HepG2 (cell line): ENCODE results near the gene LSM12. TPM values are rescaled to one million over a fixed set of nuclear protein-coding genes. Genes with fewer than 3 reads are reported as not detected.

Experiments
- ATAC-seq: fragments of 200-7000 bp; cut with Tn5 transposase; 3 replicates; pipeline ENCODE4 v1.9.1; 2020; ENCODE audit warnings: mild to moderate bottlenecking, moderate library complexity
- BruUV-seq: library from RNA; stranded (reverse); fragments of 400-500 nt; replicated peaks from 2 replicates; lab custom pipeline; 2021; lab: Mats Ljungman, UMichigan
- CTCF ChIA-PET: fragments of 300-600 bp; formaldehyde crosslinking; extraction: SDS; loops from one replicate; lab custom pipeline; 2021; ENCODE audit warnings: low total read pairs, inconsistent platforms, low intra/inter-chr PET ratio; lab: Yijun Ruan, JAX
- POLR2A ChIA-PET: fragments of 350-600 bp; sonication (Branson Sonifier 250); formaldehyde crosslinking; loops from one replicate; lab custom pipeline; 2020; ENCODE audit warnings: antibody characterized with exemption, inconsistent platforms; lab: Yijun Ruan, JAX
- DNase-seq: peaks from one replicate; pipeline ENCODE4 v3.0.0-alpha.2; 2015; ENCODE audit warnings: low spot score
- FAIRE-seq: peaks from 3 replicates; lab custom pipeline; 2011; peaks lifted over from hg19 to GRCh38; lab: Jason Lieb, UNC
- H2AFZ ChIP-seq: one replicate; pipeline ENCODE4 v1.6.1; 2011; ENCODE audit warnings: low read length, inconsistent platforms
- H3K27ac ChIP-seq: fragments of 300-600 bp; 3 replicates; pipeline ENCODE4 v1.8.0; 2011; ENCODE audit warnings: mixed run types, mild to moderate bottlenecking, mixed read lengths, low read length, inconsistent platforms; ENCODE audit not compliant: insufficient read depth; ENCODE audit errors: extremely low read length
- H3K27me3 ChIP-seq, 2 experiments: fragments of 200-600 bp in 1 of 2; 2 replicates in 1 of 2; 3 replicates in 1 of 2; pipeline versions ENCODE4 v1.6.0 to v1.8.0; 2011; ENCODE audit warnings: low read length in 2 of 2, mild to moderate bottlenecking in 2 of 2, moderate library complexity in 2 of 2, inconsistent platforms in 1 of 2; ENCODE audit not compliant: insufficient read depth in 2 of 2, control insufficient read depth in 1 of 2
- H3K36me3 ChIP-seq, 2 experiments: fragments of 200-600 bp in 1 of 2; replicated peaks in 1 of 2; 2 replicates in 1 of 2; 3 replicates in 1 of 2; pipeline versions ENCODE4 v1.5.1 to v1.8.0; 2011; ENCODE audit warnings: low read length in 2 of 2, inconsistent platforms in 1 of 2; ENCODE audit not compliant: insufficient read depth in 2 of 2, control insufficient read depth in 1 of 2
- H3K4me1 ChIP-seq: 2 replicates; pipeline ENCODE4 v1.5.1; 2012; ENCODE audit warnings: low read length, inconsistent platforms; ENCODE audit not compliant: insufficient read depth
- H3K4me2 ChIP-seq: 2 replicates; pipeline ENCODE4 v1.6.0; 2011; ENCODE audit warnings: low read depth, low read length, inconsistent platforms
- H3K4me3 ChIP-seq, 3 experiments: fragments of 200-600 bp in 1 of 3; sonication (generic), shearing (Covaris generic) in 1 of 3; replicated peaks in 1 of 3; 2 replicates each; pipeline ENCODE4 v1.5.1; 2011 to 2016; ENCODE audit warnings: low read length in 3 of 3, inconsistent platforms in 2 of 3, low read depth in 2 of 3, mild to moderate bottlenecking in 2 of 3, control low read depth in 1 of 3, mixed read lengths in 1 of 3; ENCODE audit not compliant: insufficient read depth in 1 of 3
- H3K79me2 ChIP-seq: one replicate; pipeline ENCODE4 v1.6.1; 2011; ENCODE audit warnings: low read length, inconsistent platforms; ENCODE audit not compliant: insufficient read depth
- H3K9ac ChIP-seq: 2 replicates; pipeline ENCODE4 v1.6.0; 2011; ENCODE audit warnings: mild to moderate bottlenecking, low read depth, low read length, inconsistent platforms; ENCODE audit not compliant: insufficient read depth
- H3K9me3 ChIP-seq: 2 replicates; pipeline ENCODE4 v1.5.1; 2012; ENCODE audit warnings: mild to moderate bottlenecking, low read length
- H4K20me1 ChIP-seq: 2 replicates; pipeline ENCODE4 v1.6.0; 2011; ENCODE audit warnings: inconsistent platforms, mild to moderate bottlenecking, low read length, moderate library complexity; ENCODE audit not compliant: insufficient read depth
- BCL6 ChIP-seq: IDR thresholded peaks from 2 replicates; pipeline ENCODE4 v1.6.1; 2016; ENCODE audit warnings: missing genetic modification reagents, missing compliant biosample characterization
- BRCA1 ChIP-seq: sonication (generic); formaldehyde crosslinking; IDR thresholded peaks from 2 replicates; pipeline ENCODE4 v1.4.0; 2020; ENCODE audit warnings: missing genetic modification reagents
- FOXC1 ChIP-seq: sonication (generic); formaldehyde crosslinking; IDR thresholded peaks from 2 replicates; pipeline ENCODE4 v1.8.0; 2022; ENCODE audit warnings: mild to moderate bottlenecking, missing genetic modification reagents, borderline replicate concordance
- IKZF5 ChIP-seq: IDR thresholded peaks from 2 replicates; pipeline ENCODE4 v1.6.1; 2018; ENCODE audit warnings: missing genetic modification reagents, mild to moderate bottlenecking, missing compliant biosample characterization
- MATR3 ChIP-seq: sonication (generic); formaldehyde crosslinking; IDR thresholded peaks from 2 replicates; pipeline ENCODE4 v1.4.0; 2020; ENCODE audit warnings: missing genetic modification reagents
- MBNL3 ChIP-seq: fragments of 250-450 bp; sonication (Bioruptor Pico); conservative IDR thresholded peaks from 2 replicates; pipeline ENCODE4 v1.8.0; 2022; ENCODE audit warnings: mild to moderate bottlenecking, inconsistent platforms
- NFE2 ChIP-seq: sonication (generic); formaldehyde crosslinking; IDR thresholded peaks from 2 replicates; pipeline ENCODE4 v1.4.0; 2020; ENCODE audit warnings: missing genetic modification reagents
- NR1H2 ChIP-seq: sonication (generic); formaldehyde crosslinking; IDR thresholded peaks from 2 replicates; pipeline ENCODE4 v1.8.1; 2022; ENCODE audit warnings: low read depth, missing genetic modification reagents, borderline replicate concordance
- PHF20 ChIP-seq: sonication (generic); formaldehyde crosslinking; IDR thresholded peaks from 2 replicates; pipeline ENCODE4 v1.5.0; 2020; ENCODE audit warnings: mild to moderate bottlenecking, missing genetic modification reagents
- RBM39 ChIP-seq: fragments of 200-400 bp; formaldehyde crosslinking; IDR thresholded peaks from one replicate; pipeline ENCODE4 v1.6.1; 2018; ENCODE audit warnings: antibody characterized with exemption, mild to moderate bottlenecking, low read depth, low read length; ENCODE audit not compliant: poor library complexity, severe bottlenecking
- SMAD3 ChIP-seq: sonication (generic); formaldehyde crosslinking; IDR thresholded peaks from 2 replicates; pipeline ENCODE4 v1.4.0; 2020; ENCODE audit warnings: missing genetic modification reagents
- XBP1 ChIP-seq: sonication (generic); formaldehyde crosslinking; IDR thresholded peaks from 2 replicates; pipeline ENCODE4 v1.5.0; 2020; ENCODE audit warnings: missing genetic modification reagents
- ZHX2 ChIP-seq, 2 experiments: sonication (generic) in 1 of 2; formaldehyde crosslinking in 1 of 2; IDR thresholded peaks; 2 replicates each; pipeline versions ENCODE4 v1.6.1 to v1.9.0; 2014 to 2022; ENCODE audit warnings: antibody characterized with exemption in 1 of 2, borderline replicate concordance in 1 of 2, inconsistent platforms in 1 of 2, low read depth in 1 of 2, missing genetic modification reagents in 1 of 2
- ZNF282 ChIP-seq: fragments of 450-650 bp; IDR thresholded peaks from 2 replicates; pipeline ENCODE4 v1.6.1; 2018; ENCODE audit not compliant: partially characterized antibody
- ZNF558 ChIP-seq: sonication (generic); formaldehyde crosslinking; IDR thresholded peaks from 2 replicates; pipeline ENCODE4 v1.9.0; 2022; ENCODE audit warnings: mild to moderate bottlenecking, missing genetic modification reagents, borderline replicate concordance
- ZNF775 ChIP-seq: sonication (generic); formaldehyde crosslinking; IDR thresholded peaks from 2 replicates; pipeline ENCODE4 v1.4.0; 2020; ENCODE audit warnings: missing genetic modification reagents, mild to moderate bottlenecking, moderate library complexity, borderline replicate concordance
- ZNF83 ChIP-seq: sonication (generic); formaldehyde crosslinking; IDR thresholded peaks from 2 replicates; pipeline ENCODE4 v1.4.0; 2020; ENCODE audit warnings: missing genetic modification reagents, mild to moderate bottlenecking, borderline replicate concordance
- ZSCAN30 ChIP-seq: sonication (generic); formaldehyde crosslinking; IDR thresholded peaks from 2 replicates; pipeline ENCODE4 v1.5.0; 2020; ENCODE audit warnings: mild to moderate bottlenecking, missing genetic modification reagents
- WGBS: methylation state at CpG from one replicate; pipeline ENCODE4 v1.1.6; 2017; ENCODE audit warnings: low lambda C conversion rate; 5-methylcytosine and 5-hydroxymethylcytosine counted together
- in situ Hi-C: cut with HindIII; loops from 2 replicates; pipeline ENCODE4 v1.10.0; 2017; ENCODE audit warnings: low pct_unique_long_range_greater_than_20kb; ENCODE audit not compliant: extremely low pct_ligation_motif_present
- intact Hi-C: fragments of 100-400 bp; cut with micrococcal nuclease; formaldehyde crosslinking; loops from one replicate; pipeline ENCODE4 v1.10.0; 2022; ENCODE audit not compliant: unreplicated experiment
- polyA plus RNA-seq, 8 experiments: library from polyadenylated mRNA; depleted of rRNA in 3 of 8; stranded (reverse) in 7 of 8; unstranded in 1 of 8; fragments of >200 nt; fragmentation: Illumina TruSeq in 4 of 8; extraction: Trizol in 4 of 8; gene quantifications; 2 replicates each; pipeline versions ENCODE4 v1.2.1 to v1.2.3, GENCODE V29; 2011 to 2016; ENCODE audit warnings: low read depth in 4 of 8, missing spikeins in 1 of 8, mixed read lengths in 1 of 8; ENCODE audit not compliant: insufficient read depth in 1 of 8
- total RNA-seq, 5 experiments: library from RNA; depleted of rRNA; stranded (reverse); fragments of >200 nt; fragmentation: Illumina TruSeq; extraction: Trizol; gene quantifications; 2 replicates each; pipeline ENCODE4 v1.2.3, GENCODE V29; 2016; ENCODE audit warnings: low read depth in 1 of 5

The LSM12 gene
- total and polyA plus RNA-seq, 2 of the 13 experiments (the other 11 are each of a cell fraction or from before 2014, with no cell fraction given): 52.8 to 55.7 TPM

GRCh38 chr17:44062871-44063270 lies 3.6 kb downstream of the LSM12 start (continued):
- TF ChIP-seq ZHX2 (IDR thresholded peaks at IDR 0.05; ENCODE audit: low read depth) (no peak), ZHX2 (CRISPR knock-in tag; IDR thresholded peaks at IDR 0.05; ENCODE audit: borderline replicate concordance) (no peak), FOXC1 (CRISPR knock-in tag) (no peak), ZNF775 (CRISPR knock-in tag) (no peak)

- POLR2A ChIA-PET: no interaction called here
Measured at GRCh38 chr17:44061446-44061845, 5.0 kb downstream of the LSM12 start.

More at GRCh38 chr17:44061446-44061845, 5.0 kb downstream of the LSM12 start:
- H2AFZ ChIP-seq: no peak overlapping the region
- DNase-seq: no peak
- ATAC-seq: no peak
- no peak overlapping the region for H3K9ac ChIP-seq
- 95% methylated on average over 1 of the region's 1 CpG for whole genome bisulfite sequencing
- H3K36me3 ChIP-seq: peaks cover 17 to 59% of the 10 kb centered on the region in 2 experiments
- peaks cover 0 to 3% of the 10 kb centered on the region in 2 experiments; a peak in 1 of 5 replicates for H3K27me3 ChIP-seq
- H3K27ac ChIP-seq: no peak overlapping the region
- in situ Hi-C loops: no loop called here
- H4K20me1 ChIP-seq: peaks cover 10% of the 10 kb centered on the region
- FAIRE-seq: no peak
- H3K79me2 ChIP-seq: peaks cover 80% of the 10 kb centered on the region
- H3K9me3 ChIP-seq: no peaks in the 10 kb centered on the region
- peaks cover 60% of the 10 kb centered on the region for H3K4me1 ChIP-seq
- CTCF ChIA-PET: no interaction called here
- H3K4me2 ChIP-seq: no peak overlapping the region
- no TSS peak for BruUV-seq
- H3K4me3 ChIP-seq: no peak overlapping the region
- intact Hi-C loops: no loop called here
- TF ChIP-seq XBP1 (CRISPR knock-in tag) (no peak), IKZF5 (CRISPR knock-in tag) (no peak), BRCA1 (CRISPR knock-in tag) (no peak), ZNF282 (no peak), FOXC1 (CRISPR knock-in tag) (no peak), MATR3 (CRISPR knock-in tag) (no peak), PHF20 (CRISPR knock-in tag) (no peak), MBNL3 (CRISPR knock-in tag) (no peak), ZNF558 (CRISPR knock-in tag) (no peak), RBM39 (no peak), ZNF83 (no peak), NFE2 (CRISPR knock-in tag) (no peak), NR1H2 (CRISPR knock-in tag) (no peak), SMAD3 (CRISPR knock-in tag) (no peak), BCL6 (CRISPR knock-in tag) (no peak), ZSCAN30 (no peak)
